ENCODE results near the gene MCFD2. TPM values are rescaled to one million over a fixed set of nuclear protein-coding genes. Genes with fewer than 3 reads are reported as not detected.
A peak's percentile ranks its signal among the peaks of the same experiment; 100 is the strongest.

MCFD2 gene
- total and polyA plus RNA-seq, 11 donors, result 16.1 to 113 (median 63.4) TPM

- Histone ChIP-seq H3K36me3 (no peaks in the 10 kb centered on the region), H3K27me3 (no peaks in the 10 kb centered on the region), H3K4me3 (no peak overlapping the region), H3K27ac (peak overlapping the region in 8 of 12 donors; percentile 26 to 78 (median 56)), H3K9me3 (no peaks in the 10 kb centered on the region), H3K4me1 (peaks cover 4 to 70% (median 43%) of the 10 kb centered on the region in 12 donors)
- ATAC-seq (peak in 1 of 4 donors; percentile 4), DNase-seq (no peak)
- 88 to 96% (median 92%) methylated on average over 4 of the region's 4 CpGs for WGBS, 4 donors
- intact Hi-C loops (cut with DNase I), result loop anchor here in 4 of 10 donors (2.0 to 5.0 kb wide), 3 partner anchors 54 to 66 kb away; no protein-coding TSS in a partner anchor
- TF ChIP-seq POLR2A (IDR thresholded peaks at IDR 0.05) (no peak), CTCF (IDR thresholded peaks at IDR 0.05) (no peak)
Measured at GRCh38 chr2:46872902-46873603, 42.6 kb downstream of the MCFD2 start.

GRCh38 chr2:46871976-46872381, 43.6 kb downstream of the MCFD2 start:
- no peak for DNase-seq
- no peaks in the 10 kb centered on the region for H3K36me3 ChIP-seq
- no peak for TF ChIP-seq CTCF (IDR thresholded peaks at IDR 0.05)
- TF ChIP-seq POLR2A (IDR thresholded peaks at IDR 0.05), result no peak
- no peaks in the 10 kb centered on the region for H3K9me3 ChIP-seq
- intact Hi-C loops (cut with DNase I), result loop anchor here in 4 of 10 donors (2.0 to 5.0 kb wide), 3 partner anchors 53 to 65 kb away; no protein-coding TSS in a partner anchor
- H3K27me3 ChIP-seq, result no peaks in the 10 kb centered on the region
- 91 to 97% (median 95%) methylated on average over 6 of the region's 6 CpGs for WGBS, 4 donors
- H3K4me1 ChIP-seq, result peaks cover 4 to 75% (median 40%) of the 10 kb centered on the region in 12 donors
- no peak for ATAC-seq
- H3K4me3 ChIP-seq, result no peak overlapping the region
- H3K27ac ChIP-seq, result no peak overlapping the region

GRCh38 chr2:46870051-46870839, 45.4 kb downstream of the MCFD2 start:
- intact Hi-C loops (cut with DNase I), result loop anchor here in 3 of 10 donors (5.0 kb wide), 2 partner anchors 58 to 63 kb away; no protein-coding TSS in a partner anchor
- H3K27ac ChIP-seq, result no peak overlapping the region
- H3K36me3 ChIP-seq, result no peaks in the 10 kb centered on the region
- TF ChIP-seq POLR2A (IDR thresholded peaks at IDR 0.05), result no peak
- TF ChIP-seq CTCF (IDR thresholded peaks at IDR 0.05), result no peak
- H3K4me1 ChIP-seq, result peaks cover 4 to 69% (median 30%) of the 10 kb centered on the region in 12 donors
- no peak for DNase-seq
- no peak for ATAC-seq
- WGBS, 4 donors, result 90 to 93% (median 92%) methylated on average over 8 of the region's 8 CpGs
- peaks cover 0 to 7% (median 1%) of the 10 kb centered on the region in 12 donors for H3K9me3 ChIP-seq
- no peak overlapping the region for H3K4me3 ChIP-seq
- H3K27me3 ChIP-seq, result no peaks in the 10 kb centered on the region

DNA sequence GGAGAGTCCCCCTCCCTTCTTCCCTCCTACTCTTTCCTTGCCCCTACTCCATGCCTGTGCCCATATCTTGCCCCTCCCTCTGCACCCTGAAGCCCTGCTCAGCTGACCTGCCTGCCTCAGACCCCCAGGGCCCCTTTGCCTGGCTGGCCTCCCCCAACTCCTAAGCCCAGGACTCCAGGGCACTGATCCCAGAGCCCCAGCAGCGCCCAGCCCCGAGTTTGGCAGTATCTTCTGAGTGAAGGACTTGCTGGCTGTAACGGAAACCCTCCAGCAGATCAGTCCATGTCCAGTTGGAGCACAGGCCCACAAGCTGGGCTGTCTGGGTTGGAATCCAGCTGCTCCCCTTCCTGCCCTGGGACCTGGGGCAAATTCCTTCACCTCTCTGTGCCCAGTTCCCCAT, 46.0 kb downstream of the MCFD2 start:
- TF ChIP-seq CTCF (IDR thresholded peaks at IDR 0.05) (no peak), POLR2A (IDR thresholded peaks at IDR 0.05) (no peak)
- Histone ChIP-seq H3K27me3 (no peaks in the 10 kb centered on the region), H3K36me3 (no peaks in the 10 kb centered on the region), H3K4me1 (peaks cover 4 to 62% (median 26%) of the 10 kb centered on the region in 12 donors), H3K9me3 (peaks cover 0 to 14% (median 7%) of the 10 kb centered on the region in 12 donors), H3K4me3 (no peak overlapping the region), H3K27ac (no peak overlapping the region)
- no peak for DNase-seq
- intact Hi-C loops (cut with DNase I), result loop anchor here in 4 of 10 donors (5.0 kb wide), 3 partner anchors 57 to 92 kb away; no protein-coding TSS in a partner anchor
- ATAC-seq, result no peak
- WGBS, 4 donors, result 48 to 77% (median 53%) methylated on average over 3 of the region's 3 CpGs

Data from heart left ventricle (tissue), 16 donors.